Esophagus squamous epithelium (tissue), 5 donors: ENCODE data around the gene SOCS2. TPM values are rescaled to one million over a fixed set of nuclear protein-coding genes. Genes with fewer than 3 reads are reported as not detected.

ENCODE experiments used
- DNase-seq: peaks from one replicate; lab custom pipeline; 2025; lab: John Stamatoyannopoulos, UW
- H3K27ac ChIP-seq, 4 donors: fragments of 200-600 bp; sonication (generic); one replicate each; pipeline ENCODE4 v1.5.1; 2016 to 2019; ENCODE audit warnings: mild to moderate bottlenecking in 1 of 4
- H3K27me3 ChIP-seq, 4 donors: fragments of 200-600 bp; sonication (generic); 1 replicate in 3 of 4; 2 replicates in 1 of 4; pipeline versions ENCODE4 v1.5.1 to v1.6.0; 2017 to 2021; ENCODE audit warnings: antibody characterized with exemption in 1 of 4
- H3K36me3 ChIP-seq, 3 donors: fragments of 200-600 bp; sonication (generic); one replicate each; pipeline ENCODE4 v1.5.1; 2016 to 2019
- H3K4me1 ChIP-seq, 3 donors: fragments of 200-600 bp; sonication (generic); one replicate each; pipeline ENCODE4 v1.5.1; 2017 to 2019
- H3K4me3 ChIP-seq, 4 donors: fragments of 200-600 bp; sonication (generic); 1 replicate in 3 of 4; 2 replicates in 1 of 4; pipeline ENCODE4 v1.5.1; 2016 to 2019; ENCODE audit warnings: mild to moderate bottlenecking in 2 of 4, moderate library complexity in 1 of 4
- H3K9me3 ChIP-seq, 3 donors: fragments of 200-600 bp; sonication (generic); one replicate each; pipeline ENCODE4 v1.5.1; 2016 to 2019
- CTCF ChIP-seq, 6 experiments: fragments of 450-650 bp in 4 of 6; fragments of 200-600 bp in 2 of 6; sonication (generic) in 2 of 6; IDR thresholded peaks; one replicate each; pipeline ENCODE4 v1.5.1; 2016 to 2019; ENCODE audit warnings: antibody characterized with exemption in 6 of 6, mild to moderate bottlenecking in 4 of 6, moderate library complexity in 4 of 6
- POLR2A ChIP-seq, 4 donors: fragments of 450-650 bp; IDR thresholded peaks; one replicate each; pipeline ENCODE4 v1.6.1; 2017; ENCODE audit warnings: antibody characterized with exemption in 4 of 4, mild to moderate bottlenecking in 4 of 4, moderate library complexity in 3 of 4
- WGBS, 2 donors: methylation state at CpG; one replicate each; pipeline ENCODE4 v1.1.5; 2018; 5-methylcytosine and 5-hydroxymethylcytosine counted together
- intact Hi-C: fragments of 100-400 bp; cut with DNase I; formaldehyde crosslinking; loops from one replicate; pipeline ENCODE4 v1.15.0; 2022
- total RNA-seq, 4 donors: library from RNA; depleted of rRNA; stranded (reverse); fragments of >200 nt; gene quantifications; one replicate each; pipeline ENCODE4 v1.1.0, GENCODE V29; 2016
- donor health status: DM: yes; HTN: yes; CAD: no.

The SOCS2 gene
- total RNA-seq, 4 donors from 2014 or later, result 3.4 to 18.5 (median 9.8) TPM

GRCh38 chr12:93578221-93578620 is 5.7 kb downstream of the SOCS2 start:
- DNase-seq, result no peak
- WGBS, 2 donors, result 79 to 95% methylated on average over 5 of the region's 5 CpGs
- Histone ChIP-seq H3K36me3 (peaks cover 0 to 18% (median 0%) of the 10 kb centered on the region in 3 donors), H3K9me3 (no peaks in the 10 kb centered on the region), H3K4me1 (peaks cover 1 to 37% (median 6%) of the 10 kb centered on the region in 3 donors), H3K27me3 (peaks cover 0 to 8% (median 0%) of the 10 kb centered on the region in 4 donors), H3K4me3 (no peak overlapping the region), H3K27ac (peak overlapping the region in 1 of 4 donors; percentile 20)
- intact Hi-C loops, result loop anchor here (10.0 kb wide), 1 partner anchor 167 kb away; no protein-coding TSS in a partner anchor
- no peak for TF ChIP-seq POLR2A (IDR thresholded peaks at IDR 0.05)
- TF ChIP-seq CTCF (IDR thresholded peaks at IDR 0.05), result no peak

- peaks cover 0 to 21% (median 4%) of the 10 kb centered on the region in 3 donors for H3K4me1 ChIP-seq
- no peak for TF ChIP-seq POLR2A (IDR thresholded peaks at IDR 0.05)
- TF ChIP-seq CTCF (IDR thresholded peaks at IDR 0.05), result no peak
- no peak overlapping the region for H3K4me3 ChIP-seq
- intact Hi-C loops, result no loop called here
- H3K36me3 ChIP-seq, result peaks cover 0 to 7% (median 0%) of the 10 kb centered on the region in 3 donors
- no peak for DNase-seq
- H3K9me3 ChIP-seq, result no peaks in the 10 kb centered on the region
- H3K27me3 ChIP-seq, result peaks cover 0 to 6% (median 0%) of the 10 kb centered on the region in 4 donors
- no peak overlapping the region for H3K27ac ChIP-seq
Observed at GRCh38 chr12:93580682-93581081, 8.2 kb downstream of the SOCS2 start.

- no peak for DNase-seq
- no peak overlapping the region for H3K27ac ChIP-seq
- WGBS, 2 donors, result 33 to 49% methylated on average over 2 of the region's 2 CpGs
- H3K4me1 ChIP-seq, result peaks cover 0 to 15% (median 4%) of the 10 kb centered on the region in 3 donors
- peaks cover 0 to under 1% (median 0%) of the 10 kb centered on the region in 3 donors for H3K36me3 ChIP-seq
- no peak overlapping the region for H3K4me3 ChIP-seq
- intact Hi-C loops, result no loop called here
- no peaks in the 10 kb centered on the region for H3K9me3 ChIP-seq
- peaks cover 0 to 6% (median 0%) of the 10 kb centered on the region in 4 donors for H3K27me3 ChIP-seq
- TF ChIP-seq CTCF (IDR thresholded peaks at IDR 0.05) (no peak), POLR2A (IDR thresholded peaks at IDR 0.05) (no peak)
Observed at GRCh38 chr12:93581370-93581769, 8.9 kb downstream of the SOCS2 start.

GRCh38 chr12:93582351-93582750 is 9.9 kb downstream of the SOCS2 start:
- Histone ChIP-seq H3K4me3 (no peak overlapping the region), H3K9me3 (no peaks in the 10 kb centered on the region), H3K4me1 (peaks cover 0 to 6% (median 4%) of the 10 kb centered on the region in 3 donors), H3K27ac (no peak overlapping the region), H3K27me3 (peaks cover 0 to 6% (median 0%) of the 10 kb centered on the region in 4 donors), H3K36me3 (no peaks in the 10 kb centered on the region)
- intact Hi-C loops, result no loop called here
- TF ChIP-seq CTCF (IDR thresholded peaks at IDR 0.05), result no peak
- no peak for TF ChIP-seq POLR2A (IDR thresholded peaks at IDR 0.05)
- WGBS, 2 donors, result 77 to 86% methylated on average over 8 of the region's 8 CpGs
- no peak for DNase-seq

GRCh38 chr12:93583627-93584392 is 11.3 kb downstream of the SOCS2 start:
- DNase-seq, result no peak
- 88 to 95% methylated on average over 5 of the region's 5 CpGs for WGBS, 2 donors

More at GRCh38 chr12:93583627-93584392, 11.3 kb downstream of the SOCS2 start:
- H3K4me3 ChIP-seq, result no peak overlapping the region
- H3K9me3 ChIP-seq, result no peaks in the 10 kb centered on the region
- H3K27ac ChIP-seq, result no peak overlapping the region
- no peak for TF ChIP-seq CTCF (IDR thresholded peaks at IDR 0.05)
- no peak for TF ChIP-seq POLR2A (IDR thresholded peaks at IDR 0.05)
- H3K4me1 ChIP-seq, result no peaks in the 10 kb centered on the region
- intact Hi-C loops, result no loop called here
- H3K36me3 ChIP-seq, result no peaks in the 10 kb centered on the region
- peaks cover 0 to 6% (median 0%) of the 10 kb centered on the region in 4 donors for H3K27me3 ChIP-seq
